Esophagus muscularis mucosa (tissue), 3 donors: ENCODE results near the gene GRK4.

Experiments used
- CTCF ChIP-seq, 3 experiments: fragments of 200-600 bp in 2 of 3; fragments of 450-650 bp in 1 of 3; sonication (generic) in 2 of 3; IDR thresholded peaks; one replicate each; pipeline ENCODE4 v1.5.1; 2017 to 2019; ENCODE audit warnings: antibody characterized with exemption in 3 of 3, mild to moderate bottlenecking in 2 of 3, moderate library complexity in 1 of 3
- POLR2A ChIP-seq: fragments of 450-650 bp; IDR thresholded peaks from one replicate; pipeline ENCODE4 v1.6.1; 2017; ENCODE audit warnings: antibody characterized with exemption, moderate library complexity, mild to moderate bottlenecking, low read depth

- TF ChIP-seq CTCF (IDR thresholded peaks at IDR 0.05): no peak
- no peak for TF ChIP-seq POLR2A
Measured at GRCh38 chr4:2925496-2925895, 37.9 kb upstream of the GRK4 start.
